OCI-LY1 (cell line): ENCODE data around the gene UTP25.

ENCODE experiments used
- EZH2 ChIP-seq: fragments of 200-600 bp; sonication (generic), shearing (Covaris generic); IDR thresholded peaks from 2 replicates; pipeline ENCODE4 v1.8.0; 2017; ENCODE audit warnings: borderline replicate concordance, mixed run types, mild to moderate bottlenecking, antibody characterized with exemption, low read length, moderate library complexity, mixed read lengths
- TF ChIP-seq, protein P1 (sequence below): fragments of 200-600 bp; sonication (generic), shearing (Covaris generic); IDR thresholded peaks from 2 replicates; pipeline ENCODE4 v1.5.1; 2017; ENCODE audit warnings: mild to moderate bottlenecking, antibody characterized with exemption, low read length, moderate library complexity, mixed read lengths

DNA sequence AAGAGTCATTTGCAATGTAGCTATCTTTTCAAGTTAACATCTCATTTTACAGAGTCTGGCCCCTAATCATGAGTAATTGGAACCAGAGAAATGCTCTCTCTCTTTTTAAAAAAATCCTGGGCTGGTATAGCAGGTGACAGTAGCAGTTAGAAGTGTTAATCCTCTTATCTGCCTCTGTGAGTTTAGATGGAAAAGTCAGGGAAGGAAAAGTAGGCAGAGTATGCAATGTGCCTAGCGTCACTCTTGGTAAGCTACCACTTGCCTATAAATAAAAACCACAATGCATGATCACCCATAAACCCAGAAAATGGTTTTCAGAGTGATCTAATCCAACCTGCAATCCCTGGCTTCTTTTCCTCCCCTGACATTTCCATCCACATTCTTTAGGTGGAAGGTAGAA is 43.2 kb downstream of the UTP25 start:
- TF ChIP-seq EZH2 = no peak
- TF ChIP-seq, protein P1, sequence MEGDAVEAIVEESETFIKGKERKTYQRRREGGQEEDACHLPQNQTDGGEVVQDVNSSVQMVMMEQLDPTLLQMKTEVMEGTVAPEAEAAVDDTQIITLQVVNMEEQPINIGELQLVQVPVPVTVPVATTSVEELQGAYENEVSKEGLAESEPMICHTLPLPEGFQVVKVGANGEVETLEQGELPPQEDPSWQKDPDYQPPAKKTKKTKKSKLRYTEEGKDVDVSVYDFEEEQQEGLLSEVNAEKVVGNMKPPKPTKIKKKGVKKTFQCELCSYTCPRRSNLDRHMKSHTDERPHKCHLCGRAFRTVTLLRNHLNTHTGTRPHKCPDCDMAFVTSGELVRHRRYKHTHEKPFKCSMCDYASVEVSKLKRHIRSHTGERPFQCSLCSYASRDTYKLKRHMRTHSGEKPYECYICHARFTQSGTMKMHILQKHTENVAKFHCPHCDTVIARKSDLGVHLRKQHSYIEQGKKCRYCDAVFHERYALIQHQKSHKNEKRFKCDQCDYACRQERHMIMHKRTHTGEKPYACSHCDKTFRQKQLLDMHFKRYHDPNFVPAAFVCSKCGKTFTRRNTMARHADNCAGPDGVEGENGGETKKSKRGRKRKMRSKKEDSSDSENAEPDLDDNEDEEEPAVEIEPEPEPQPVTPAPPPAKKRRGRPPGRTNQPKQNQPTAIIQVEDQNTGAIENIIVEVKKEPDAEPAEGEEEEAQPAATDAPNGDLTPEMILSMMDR = no peak
